Ovary (tissue), 3 donors: ENCODE data around the gene SGTA.

Experiments used
- CTCF ChIP-seq, 3 donors: fragments of 450-650 bp in 2 of 3; fragments of 200-600 bp in 1 of 3; IDR thresholded peaks; one replicate each; pipeline versions ENCODE4 v1.5.1 to v1.8.0; 2016 to 2022; ENCODE audit warnings: antibody characterized with exemption in 3 of 3, mild to moderate bottlenecking in 1 of 3
- POLR2A ChIP-seq: fragments of 450-650 bp; IDR thresholded peaks from one replicate; pipeline ENCODE4 v1.6.1; 2017; ENCODE audit warnings: antibody characterized with exemption, mild to moderate bottlenecking, moderate library complexity
- donor health status: DM: no; HTN: no; CAD: no.

GRCh38 chr19:2782936-2783780, at the start of gene SGTA:
- TF ChIP-seq POLR2A = peak; percentile 83
- TF ChIP-seq CTCF (IDR thresholded peaks at IDR 0.05) = peak; percentile 24 to 80 (median 71)
